HEK293T (cell line): ENCODE measurements around the gene ADAM29.
"Not testable (repeated sequence)": the region's sequence is repeated elsewhere in the genome, so short reads cannot be mapped to it uniquely, and the experiment has no call there.

ENCODE experiments used
- CTCF ChIA-PET: fragments of 350-600 bp; formaldehyde crosslinking; extraction: SDS; loops from one replicate; lab custom pipeline; 2021; ENCODE audit warnings: antibody characterized with exemption, inconsistent platforms; lab: Yijun Ruan, JAX
- POLR2A ChIA-PET: fragments of 350-600 bp; formaldehyde crosslinking; extraction: SDS; loops from one replicate; lab custom pipeline; 2020; ENCODE audit warnings: antibody characterized with exemption, inconsistent platforms; lab: Yijun Ruan, JAX
- DNase-seq: peaks from one replicate; pipeline ENCODE4 v3.0.0; 2012; ENCODE audit warnings: mixed read lengths; ENCODE audit errors: extremely low spot score
- ARNT ChIP-seq: fragments of 450-650 bp; IDR thresholded peaks from 2 replicates; pipeline ENCODE4 v1.6.1; 2017; ENCODE audit warnings: mild to moderate bottlenecking
- BHLHE40 ChIP-seq: fragments of 450-650 bp; IDR thresholded peaks from 2 replicates; pipeline ENCODE4 v1.6.1; 2016; ENCODE audit warnings: mild to moderate bottlenecking, moderate library complexity, borderline replicate concordance
- CTBP1 ChIP-seq: fragments of 450-650 bp; IDR thresholded peaks from 2 replicates; pipeline ENCODE4 v1.6.1; 2016; ENCODE audit warnings: borderline replicate concordance
- ELF4 ChIP-seq: fragments of 450-650 bp; IDR thresholded peaks from 2 replicates; pipeline ENCODE4 v1.6.1; 2017; ENCODE audit warnings: antibody characterized with exemption
- FOXA1 ChIP-seq: fragments of 450-650 bp; IDR thresholded peaks from 2 replicates; pipeline ENCODE4 v1.6.1; 2016; ENCODE audit warnings: mild to moderate bottlenecking
- FOXK2 ChIP-seq: fragments of 450-650 bp; IDR thresholded peaks from 2 replicates; pipeline ENCODE4 v1.6.1; 2016; ENCODE audit warnings: mild to moderate bottlenecking
- FOXM1 ChIP-seq: fragments of 450-650 bp; IDR thresholded peaks from 2 replicates; pipeline ENCODE4 v1.6.1; 2017; ENCODE audit warnings: mild to moderate bottlenecking, borderline replicate concordance
- HDGF ChIP-seq: fragments of 450-650 bp; IDR thresholded peaks from 2 replicates; pipeline ENCODE4 v1.6.1; 2017; ENCODE audit warnings: antibody characterized with exemption, borderline replicate concordance
- L3MBTL2 ChIP-seq: fragments of 450-650 bp; conservative IDR thresholded peaks from 2 replicates; pipeline ENCODE4 v1.6.1; 2016; ENCODE audit warnings: mild to moderate bottlenecking
- LEF1 ChIP-seq: fragments of 450-650 bp; IDR thresholded peaks from 2 replicates; pipeline ENCODE4 v1.6.1; 2017; ENCODE audit warnings: mild to moderate bottlenecking, borderline replicate concordance
- NFRKB ChIP-seq: fragments of 450-650 bp; IDR thresholded peaks from 2 replicates; pipeline ENCODE4 v1.6.1; 2016; ENCODE audit warnings: mild to moderate bottlenecking, moderate library complexity
- PKNOX1 ChIP-seq: fragments of 450-650 bp; IDR thresholded peaks from 2 replicates; pipeline ENCODE4 v1.6.1; 2016
- SP1 ChIP-seq: fragments of 450-650 bp; IDR thresholded peaks from 2 replicates; pipeline ENCODE4 v1.6.1; 2017
- SUZ12 ChIP-seq: fragments of 450-650 bp; IDR thresholded peaks from 2 replicates; pipeline ENCODE4 v1.6.1; 2016; ENCODE audit warnings: mild to moderate bottlenecking
- TARDBP ChIP-seq: fragments of 450-650 bp; IDR thresholded peaks from 2 replicates; pipeline ENCODE4 v1.6.1; 2016
- ZNF384 ChIP-seq: fragments of 450-650 bp; IDR thresholded peaks from 2 replicates; pipeline ENCODE4 v1.6.1; 2016

The ADAM29 gene

GRCh38 chr4:174948826-174949225, 30.7 kb downstream of the ADAM29 start:
- POLR2A ChIA-PET, result no interaction called here
- CTCF ChIA-PET, result no interaction called here
- no peak for DNase-seq
- TF ChIP-seq ELF4 (no peak), CTBP1 (no peak), SUZ12 (no peak), BHLHE40 (no peak), PKNOX1 (no peak), L3MBTL2 (no peak), ZNF384 (no peak), SP1 (no peak), NFRKB (no peak), FOXM1 (no peak), HDGF (no peak), LEF1 (no peak), FOXK2 (no peak), TARDBP (no peak), FOXA1 (no peak), ARNT (no peak)

GRCh38 chr4:174972911-174973310, 54.8 kb downstream of the ADAM29 start:
- no peak for TF ChIP-seq SP1
- no peak for TF ChIP-seq ZNF384
- TF ChIP-seq FOXK2, result no peak
- TF ChIP-seq HDGF, result no peak
- TF ChIP-seq L3MBTL2, result no peak
- TF ChIP-seq FOXM1, result no peak
- no peak for TF ChIP-seq ARNT
- no peak for TF ChIP-seq SUZ12
- no peak for TF ChIP-seq TARDBP
- no peak for TF ChIP-seq NFRKB
- no peak for TF ChIP-seq ELF4
- no peak for TF ChIP-seq BHLHE40
- no peak for TF ChIP-seq LEF1
- no peak for TF ChIP-seq PKNOX1
- no peak for TF ChIP-seq FOXA1
- POLR2A ChIA-PET, result interaction anchor here (0.9 kb wide), 1 partner anchor 12 kb away, joined by 3 read pairs; no protein-coding TSS in a partner anchor
- no peak for DNase-seq
- CTCF ChIA-PET, result no interaction called here

GRCh38 chr4:174973336-174973735, 55.2 kb downstream of the ADAM29 start:
- CTCF ChIA-PET, result no interaction called here
- POLR2A ChIA-PET, result no interaction called here
- TF ChIP-seq CTBP1 (no peak), L3MBTL2 (no peak), BHLHE40 (no peak), LEF1 (no peak), HDGF (no peak)
- DNase-seq, result no peak

GRCh38 chr4:174983128-174983750, 65.1 kb downstream of the ADAM29 start:
- no peak for DNase-seq
- POLR2A ChIA-PET, result no interaction called here
- CTCF ChIA-PET, result no interaction called here
- no peak for TF ChIP-seq FOXM1
- no peak for TF ChIP-seq ARNT
- TF ChIP-seq HDGF, result no peak
- no peak for TF ChIP-seq SP1
- TF ChIP-seq L3MBTL2, result no peak

GRCh38 chr4:174983870-174984269, 65.7 kb downstream of the ADAM29 start:
- POLR2A ChIA-PET, CTCF ChIA-PET, DNase-seq: not testable (repeated sequence)

GRCh38 chr4:174989791-174990190, 71.6 kb downstream of the ADAM29 start:
- CTCF ChIA-PET, result interaction anchor here (0.7 kb wide), 1 partner anchor 264 kb away, joined by 4 read pairs; no protein-coding TSS in a partner anchor
- no peak for TF ChIP-seq ZNF384
- TF ChIP-seq ARNT, result no peak
- POLR2A ChIA-PET, result no interaction called here
- DNase-seq, result no peak

- CTCF ChIA-PET, result no interaction called here
- POLR2A ChIA-PET, result no interaction called here
- TF ChIP-seq FOXK2, result no peak
- no peak for TF ChIP-seq NFRKB
- no peak for DNase-seq
Measured at GRCh38 chr4:174993916-174994315, 75.8 kb downstream of the ADAM29 start.

GRCh38 chr4:174996079-174996478, 77.9 kb downstream of the ADAM29 start:
- CTCF ChIA-PET, result no interaction called here
- POLR2A ChIA-PET, result no interaction called here
- no peak for TF ChIP-seq ZNF384
- no peak for TF ChIP-seq BHLHE40
- TF ChIP-seq PKNOX1, result no peak
- TF ChIP-seq FOXA1, result no peak
- TF ChIP-seq FOXK2, result no peak
- no peak for TF ChIP-seq SUZ12
- no peak for TF ChIP-seq HDGF
- no peak for TF ChIP-seq FOXM1
- TF ChIP-seq ELF4, result no peak
- no peak for TF ChIP-seq LEF1
- TF ChIP-seq CTBP1, result no peak
- DNase-seq, result no peak
